H1 (cell line): ENCODE results near the gene GLS2. TPM values are rescaled to one million over a fixed set of nuclear protein-coding genes. Genes with fewer than 3 reads are reported as not detected.

ENCODE experiments used
- NRF1 ChIP-seq: IDR thresholded peaks from 2 replicates; pipeline ENCODE4 v1.6.1; 2011; ENCODE audit warnings: mild to moderate bottlenecking, low read depth, low read length, improper control_type of control experiment
- polyA plus RNA-seq, 7 experiments: library from polyadenylated mRNA; depleted of rRNA in 3 of 7; stranded (reverse) in 5 of 7; unstranded in 2 of 7; fragments of >200 nt in 5 of 7; fragments of 200-250 nt in 2 of 7; gene quantifications; 1 replicate in 5 of 7; 2 replicates in 1 of 7; 4 replicates in 1 of 7; pipeline versions ENCODE4 v1.2.1 to v1.2.3, GENCODE V29; 2011 to 2013; ENCODE audit warnings: missing spikeins in 2 of 7, mixed read lengths in 2 of 7
- total RNA-seq: library from RNA; stranded (reverse); fragmentation: NEBNext Ultra II Directional; extraction: Animal tissue kit (Norgen Biotek cat#: 25700); gene quantifications from 2 replicates; pipeline ENCODE4 v1.2.1, GENCODE V29; 2021

GLS2 gene
- total and polyA plus RNA-seq, 2 of the 8 experiments (the other 6 are each of a cell fraction or from before 2014, with no cell fraction given) = 14.5 to 20.1 TPM

GRCh38 chr12:56431850-56432249 is 56.1 kb downstream of the GLS2 start (continued):
- no peak for TF ChIP-seq NRF1
